Hepatocyte (in vitro differentiated cells): ENCODE data around the gene KLF13. TPM values are rescaled to one million over a fixed set of nuclear protein-coding genes. Genes with fewer than 3 reads are reported as not detected.

Experiments
- DNase-seq: peaks from one replicate; pipeline ENCODE4 v3.0.0-alpha.2; 2016; ENCODE audit warnings: low spot score
- H2AFZ ChIP-seq: fragments of 200-600 bp; sonication (generic); 2 replicates; pipeline ENCODE4 v1.6.0; 2016; ENCODE audit warnings: antibody characterized with exemption, mild to moderate bottlenecking
- H3K27ac ChIP-seq: fragments of 200-600 bp; sonication (generic); 2 replicates; pipeline ENCODE4 v1.5.1; 2016; ENCODE audit warnings: mild to moderate bottlenecking
- H3K27me3 ChIP-seq: fragments of 200-600 bp; sonication (generic); 2 replicates; pipeline ENCODE4 v1.6.1; 2016
- H3K36me3 ChIP-seq: fragments of 200-600 bp; sonication (generic); replicated peaks from 2 replicates; pipeline ENCODE4 v1.5.1; 2016; ENCODE audit warnings: low read depth; ENCODE audit not compliant: insufficient read depth
- H3K4me1 ChIP-seq: fragments of 200-600 bp; sonication (generic); 2 replicates; pipeline ENCODE4 v1.5.1; 2016; ENCODE audit warnings: mild to moderate bottlenecking, moderate library complexity; ENCODE audit not compliant: insufficient read depth
- H3K4me2 ChIP-seq: fragments of 200-600 bp; sonication (generic); 2 replicates; pipeline ENCODE4 v1.6.0; 2016
- H3K4me3 ChIP-seq: fragments of 200-600 bp; sonication (generic); 2 replicates; pipeline ENCODE4 v1.5.1; 2016; ENCODE audit warnings: mild to moderate bottlenecking
- H3K79me2 ChIP-seq: fragments of 200-600 bp; sonication (generic); 2 replicates; pipeline ENCODE4 v1.6.0; 2017; ENCODE audit warnings: mild to moderate bottlenecking
- H3K9me2 ChIP-seq: fragments of 200-600 bp; sonication (generic); replicated peaks from 2 replicates; pipeline ENCODE4 v1.6.0; 2017; ENCODE audit warnings: mild to moderate bottlenecking; ENCODE audit not compliant: insufficient read depth
- H3K9me3 ChIP-seq: fragments of 200-600 bp; sonication (generic); 2 replicates; pipeline ENCODE4 v1.5.1; 2016; ENCODE audit warnings: low read depth, mild to moderate bottlenecking
- H4K20me1 ChIP-seq: fragments of 200-600 bp; sonication (generic); 2 replicates; pipeline ENCODE4 v1.6.0; 2016; ENCODE audit warnings: mild to moderate bottlenecking; ENCODE audit not compliant: insufficient read depth, poor library complexity, severe bottlenecking
- CTCF ChIP-seq: fragments of 200-600 bp; sonication (generic); IDR thresholded peaks from 2 replicates; pipeline ENCODE4 v1.5.1; 2016; ENCODE audit warnings: antibody characterized with exemption, mild to moderate bottlenecking; ENCODE audit not compliant: poor library complexity
- EZH2 ChIP-seq: fragments of 200-600 bp; sonication (generic); IDR thresholded peaks from 2 replicates; pipeline ENCODE4 v1.6.1; 2016; ENCODE audit warnings: antibody characterized with exemption, mild to moderate bottlenecking, borderline replicate concordance
- EZH2phosphoT487 ChIP-seq: fragments of 200-600 bp; sonication (generic); IDR thresholded peaks from one replicate; pipeline ENCODE4 v1.6.1; 2018; ENCODE audit warnings: antibody characterized with exemption, mild to moderate bottlenecking, low read depth, moderate library complexity; ENCODE audit not compliant: unreplicated experiment, severe bottlenecking
- WGBS: methylation state at CpG from one replicate; pipeline ENCODE4 v1.1.6; 2016; ENCODE audit warnings: low lambda C conversion rate; ENCODE audit errors: missing lambda C conversion rate; 5-methylcytosine and 5-hydroxymethylcytosine counted together
- polyA plus RNA-seq: library from polyadenylated mRNA; unstranded; fragments of >200 nt; fragmentation: Nextera tagmentation; extraction: Ambion mirVana; gene quantifications from 2 replicates; pipeline ENCODE4 v1.2.1, GENCODE V29; 2016
- total RNA-seq: library from RNA; depleted of rRNA; stranded (reverse); fragments of >200 nt; gene quantifications from 2 replicates; pipeline ENCODE4 v1.2.3, GENCODE V29; 2014

The KLF13 gene
- total and polyA plus RNA-seq, 2 experiments from 2014 or later = 32.7 to 51.2 TPM

- TF ChIP-seq EZH2phosphoT487 (no peak), CTCF (no peak), EZH2 (no peak)
Measured at GRCh38 chr15:31345606-31346366, 19.2 kb downstream of the KLF13 start.

GRCh38 chr15:31346367-31347066 lies 19.9 kb downstream of the KLF13 start:
- H3K79me2 ChIP-seq = peaks cover 92% of the 10 kb centered on the region
- H3K36me3 ChIP-seq = no peaks in the 10 kb centered on the region
- TF ChIP-seq EZH2phosphoT487 = no peak
- TF ChIP-seq EZH2 = no peak
- TF ChIP-seq CTCF = no peak
- H3K27ac ChIP-seq = no peak overlapping the region
- H4K20me1 ChIP-seq = peaks cover 99% of the 10 kb centered on the region
- no peaks in the 10 kb centered on the region for H3K9me2 ChIP-seq
- H3K4me2 ChIP-seq = no peak overlapping the region
- 93% methylated on average over 13 of the region's 14 CpGs for WGBS
- H3K9me3 ChIP-seq = no peaks in the 10 kb centered on the region
- H2AFZ ChIP-seq = no peak overlapping the region
- H3K4me3 ChIP-seq = no peak overlapping the region
- H3K4me1 ChIP-seq = peaks cover 12% of the 10 kb centered on the region
- DNase-seq = no peak
- H3K27me3 ChIP-seq = no peaks in the 10 kb centered on the region

More at GRCh38 chr15:31345606-31346366, 19.2 kb downstream of the KLF13 start:
- peaks cover 12% of the 10 kb centered on the region for H3K4me1 ChIP-seq
- WGBS = 95% methylated on average over 19 of the region's 19 CpGs
- H3K4me3 ChIP-seq = no peak overlapping the region
- no peaks in the 10 kb centered on the region for H3K9me2 ChIP-seq
- no peak overlapping the region for H3K27ac ChIP-seq
- no peak for DNase-seq
- no peaks in the 10 kb centered on the region for H3K27me3 ChIP-seq
- H2AFZ ChIP-seq = no peak overlapping the region
- peaks cover 93% of the 10 kb centered on the region for H3K79me2 ChIP-seq
- no peaks in the 10 kb centered on the region for H3K36me3 ChIP-seq
- peaks cover 98% of the 10 kb centered on the region for H4K20me1 ChIP-seq
- H3K9me3 ChIP-seq = no peaks in the 10 kb centered on the region
- no peak overlapping the region for H3K4me2 ChIP-seq

- Histone ChIP-seq H4K20me1 (peaks cover 98% of the 10 kb centered on the region), H3K27ac (no peak overlapping the region)
Measured at GRCh38 chr15:31347067-31347975, 20.7 kb downstream of the KLF13 start.

More at GRCh38 chr15:31347067-31347975, 20.7 kb downstream of the KLF13 start:
- H3K27me3 ChIP-seq = no peaks in the 10 kb centered on the region
- DNase-seq = no peak
- no peak overlapping the region for H3K4me2 ChIP-seq
- no peak overlapping the region for H3K4me3 ChIP-seq
- H3K4me1 ChIP-seq = peaks cover 18% of the 10 kb centered on the region
- H3K9me3 ChIP-seq = no peaks in the 10 kb centered on the region
- TF ChIP-seq CTCF (no peak), EZH2phosphoT487 (no peak), EZH2 (no peak)
- no peaks in the 10 kb centered on the region for H3K36me3 ChIP-seq
- peaks cover 92% of the 10 kb centered on the region for H3K79me2 ChIP-seq
- H3K9me2 ChIP-seq = no peaks in the 10 kb centered on the region
- no peak overlapping the region for H2AFZ ChIP-seq
- WGBS = 91% methylated on average over 14 of the region's 14 CpGs
